Renal cortical epithelial cell (primary cell): ENCODE results near the gene SKAP1. TPM values are rescaled to one million over a fixed set of nuclear protein-coding genes. Genes with fewer than 3 reads are reported as not detected.
"Not testable (repeated sequence)": the region's sequence is repeated elsewhere in the genome, so short reads cannot be mapped to it uniquely, and the experiment has no call there.

Source experiments
- DNase-seq: peaks from one replicate; pipeline ENCODE4 v3.0.0-alpha.2; 2011; ENCODE audit warnings: low read depth
- total RNA-seq: library from RNA; depleted of rRNA; stranded (reverse); fragments of >200 nt; gene quantifications from 2 replicates; pipeline ENCODE4 v1.2.3, GENCODE V29; 2014

SKAP1 gene
- total RNA-seq, 1 donor from 2014 or later = 11.9 TPM

DNA sequence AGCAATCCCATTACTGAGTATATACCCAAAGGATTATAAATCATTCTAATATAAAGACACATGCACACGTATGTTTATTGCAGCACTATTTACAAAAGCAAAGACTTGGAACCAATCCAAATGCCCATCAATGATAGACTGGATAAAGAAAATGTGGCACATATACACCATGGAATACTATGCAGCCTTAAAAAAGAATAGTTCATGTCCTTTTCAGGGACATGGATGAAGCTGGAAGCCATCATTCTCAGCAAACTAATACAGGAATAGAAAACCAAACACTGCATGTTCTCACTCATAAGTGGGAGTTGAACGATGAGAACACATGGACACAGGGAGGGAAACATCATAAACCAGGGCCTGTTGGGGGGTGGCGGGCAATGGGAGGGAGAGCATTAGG is 19.3 kb upstream of the SKAP1 start:
- not testable (repeated sequence) for DNase-seq

GRCh38 chr17:48445248-48445620 is 15.2 kb upstream of the SKAP1 start:
- DNase-seq = no peak

DNA sequence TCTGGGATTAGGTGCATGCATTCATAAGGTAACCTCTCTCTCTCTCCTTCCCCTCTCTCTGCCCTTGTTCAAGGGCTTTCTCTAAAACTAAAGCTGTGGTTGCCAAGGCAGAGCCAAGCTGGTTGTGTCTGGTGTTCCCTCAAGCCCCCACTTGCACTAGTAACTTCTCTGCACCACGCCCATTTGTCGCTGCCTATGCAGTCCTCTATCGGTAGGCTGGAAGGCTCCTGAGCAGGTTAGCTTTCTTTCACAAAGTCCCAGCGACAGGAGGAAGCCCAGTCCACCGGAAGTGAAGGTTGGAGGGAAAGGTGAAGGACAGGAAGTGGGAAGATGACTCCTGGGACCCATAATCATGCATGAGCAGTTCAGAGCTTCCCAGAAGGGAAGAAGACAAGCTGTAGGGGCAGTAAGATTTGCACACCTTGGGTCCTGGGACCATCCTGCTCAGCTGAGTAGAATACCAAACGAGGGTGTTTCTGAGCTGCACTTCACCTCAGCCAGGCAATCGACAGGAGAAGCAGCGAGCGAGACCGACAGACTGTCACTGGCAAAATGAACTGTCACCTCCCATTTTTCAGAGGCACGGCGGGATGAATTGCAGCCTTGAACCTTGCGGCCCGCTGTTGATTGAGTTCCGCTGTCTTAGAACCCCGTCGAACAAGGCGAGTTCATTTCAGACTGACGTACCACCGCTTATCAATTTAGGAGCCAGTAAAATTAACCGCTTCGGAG is 14.7 kb upstream of the SKAP1 start:
- DNase-seq = no peak

GRCh38 chr17:48443712-48444111 is 13.7 kb upstream of the SKAP1 start:
- DNase-seq = no peak

DNA sequence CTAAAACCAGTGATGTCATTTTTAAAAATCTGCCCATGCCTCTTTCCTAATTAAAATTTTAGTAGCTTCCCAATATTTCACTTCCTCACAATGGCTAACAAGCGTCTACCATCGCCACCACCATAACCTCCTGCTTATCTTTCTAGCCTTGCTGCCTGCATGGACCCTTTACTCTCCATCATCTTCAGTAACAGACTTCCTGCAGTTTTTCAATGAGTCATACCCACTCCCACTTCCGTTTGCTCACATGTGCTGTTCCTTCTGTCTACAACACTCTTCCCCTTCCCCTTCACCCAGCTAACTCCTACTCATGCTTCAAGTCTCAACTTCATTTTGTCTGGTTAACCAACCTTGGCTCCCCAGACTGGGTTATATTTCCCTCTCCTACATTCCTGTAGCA is 12.8 kb upstream of the SKAP1 start:
- DNase-seq = no peak

- DNase-seq = no peak
These were observed 11.8 kb upstream of the SKAP1 start for GRCh38 chr17:48441862-48442261.

GRCh38 chr17:48441231-48441711 is 11.3 kb upstream of the SKAP1 start:
- DNase-seq = no peak

DNA sequence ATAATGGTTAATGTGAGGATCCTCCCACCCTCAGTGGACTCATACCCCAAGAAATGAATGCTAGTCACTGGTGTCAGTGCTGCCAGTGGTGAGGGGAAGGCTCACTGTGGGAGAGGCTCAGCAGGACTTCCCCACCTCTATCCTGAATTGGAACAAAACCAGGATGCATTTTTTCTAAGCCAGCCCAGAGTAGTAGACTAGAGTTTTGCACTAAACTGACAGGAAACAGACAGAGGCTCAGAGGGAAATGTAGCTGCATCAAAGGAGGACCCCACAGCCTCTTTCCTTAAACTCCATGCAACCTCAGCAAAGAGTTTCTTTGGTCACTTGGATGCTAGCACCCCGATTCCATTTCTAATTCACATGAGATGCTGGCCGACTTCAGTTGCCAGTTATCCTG is 10.7 kb upstream of the SKAP1 start:
- no peak for DNase-seq

DNA sequence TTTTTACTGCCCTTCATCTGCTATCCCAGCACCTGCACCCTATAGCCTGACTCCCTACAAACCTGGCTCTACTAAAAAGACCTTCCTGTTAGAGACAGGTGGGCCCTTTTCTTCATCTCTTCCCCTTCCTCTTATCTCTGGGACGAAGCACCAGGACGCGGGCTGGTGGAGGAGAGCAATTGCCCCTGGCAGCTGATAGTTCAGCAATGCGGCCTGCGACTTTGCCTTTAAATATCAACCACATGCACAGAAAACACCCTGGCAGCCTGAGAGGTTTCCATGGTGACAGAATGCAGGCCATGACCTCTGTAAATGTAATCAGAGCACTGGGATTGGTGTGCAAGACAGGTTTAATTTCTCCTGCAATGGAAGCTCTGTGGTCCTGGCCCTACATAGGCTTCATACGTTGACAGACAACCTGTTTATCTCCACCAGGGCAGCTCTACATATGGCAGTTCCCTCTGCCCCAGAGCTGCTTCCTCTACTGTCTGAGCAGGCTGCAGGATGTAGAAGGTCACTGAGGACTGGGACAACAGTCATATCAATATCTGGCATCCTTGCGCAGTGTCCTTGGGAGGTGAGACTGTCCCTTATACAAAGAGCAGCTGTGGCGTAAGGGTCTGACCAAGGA is 10.0 kb upstream of the SKAP1 start:
- DNase-seq = peak; percentile 54

GRCh38 chr17:48439110-48439850 is 9.3 kb upstream of the SKAP1 start:
- DNase-seq = no peak

DNA sequence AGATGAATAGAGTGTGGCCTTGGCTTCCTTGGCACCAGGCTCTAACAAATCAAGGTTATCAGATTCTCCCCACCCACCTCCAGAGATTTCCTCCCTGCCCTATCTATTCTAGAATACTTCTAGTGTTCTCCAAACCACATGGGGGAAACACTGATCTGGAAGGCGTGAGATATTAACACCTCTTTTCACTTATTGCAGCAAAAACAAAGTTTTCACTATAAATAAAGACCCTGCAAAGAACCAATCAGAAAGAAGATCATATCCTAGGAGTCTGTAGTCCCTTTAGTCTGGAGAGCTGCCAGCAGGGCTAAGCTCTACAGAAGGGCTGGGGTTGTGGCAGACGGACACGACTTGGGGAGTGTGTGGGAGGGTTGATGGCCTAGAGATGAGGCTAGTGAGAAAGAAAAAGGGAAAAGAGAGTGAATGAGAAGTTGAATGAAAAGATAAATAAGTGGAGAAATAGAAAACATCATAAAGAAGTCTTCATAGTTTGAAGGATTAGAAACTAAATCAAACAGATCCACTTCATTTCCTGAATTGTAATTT is 8.6 kb upstream of the SKAP1 start:
- DNase-seq = no peak

DNA sequence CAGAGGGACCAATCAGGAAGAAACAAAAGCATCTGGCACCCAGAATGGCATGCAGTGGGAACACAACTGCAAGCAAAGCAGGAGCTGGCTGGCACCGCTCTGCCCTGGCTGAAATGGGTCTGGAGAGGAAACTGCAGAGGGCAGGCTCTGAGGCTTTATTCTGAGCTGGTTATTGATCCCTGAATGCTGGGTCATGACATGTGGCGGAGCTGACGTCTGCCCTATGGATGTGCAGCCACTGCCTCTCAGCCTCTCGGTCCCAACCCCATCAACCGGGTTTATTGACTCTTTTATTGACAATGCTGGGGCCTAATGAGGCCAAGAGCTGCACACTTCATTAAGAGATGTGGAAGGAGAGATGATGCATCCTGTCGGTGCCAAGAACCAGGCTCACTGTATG is 3.9 kb upstream of the SKAP1 start:
- DNase-seq = no peak

DNA sequence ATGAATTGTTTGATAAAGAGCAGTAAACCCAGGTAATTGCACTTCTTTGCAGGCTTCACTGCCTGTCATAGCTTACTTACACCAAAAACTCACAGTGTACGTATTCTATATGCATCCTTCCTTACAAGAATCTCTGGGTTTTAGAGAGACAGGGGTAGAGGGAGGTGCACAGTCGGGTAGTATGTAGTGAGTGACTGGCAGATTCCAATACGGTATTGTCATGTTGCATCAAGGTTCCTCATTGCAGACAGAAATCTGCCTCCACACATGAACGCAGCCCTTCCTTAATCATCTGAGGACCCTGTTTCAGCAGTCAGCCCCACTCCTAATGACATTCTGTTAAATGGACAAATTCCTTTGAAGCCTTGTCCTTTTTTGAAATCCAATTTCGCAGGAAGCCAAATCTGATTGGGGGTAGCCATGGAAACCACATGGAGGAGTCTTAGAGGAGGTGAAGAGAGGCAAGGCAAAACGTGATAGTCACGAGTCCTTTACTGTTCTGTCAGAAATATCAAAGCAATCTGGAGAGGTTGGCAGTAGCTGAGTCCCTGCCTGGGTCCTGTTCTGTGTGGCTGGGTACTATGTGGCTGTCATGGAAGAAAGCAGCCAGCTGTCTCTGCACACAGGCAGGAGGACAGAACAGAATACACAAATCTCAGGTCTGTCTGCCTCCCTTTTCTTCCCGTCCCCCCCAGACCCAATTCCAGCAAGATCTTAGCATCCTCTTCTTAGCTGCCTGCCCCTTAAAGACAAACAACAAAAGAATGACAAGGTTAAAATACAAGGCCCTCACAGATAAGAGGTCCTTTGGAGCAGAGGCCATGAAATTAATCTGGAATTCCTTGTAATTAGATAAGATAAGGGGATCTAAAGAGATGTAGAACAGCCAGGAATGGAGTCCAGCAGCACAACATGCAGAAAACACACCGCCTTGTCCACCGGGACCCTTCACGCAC is 3.1 kb upstream of the SKAP1 start:
- DNase-seq = no peak

- no peak for DNase-seq
These were observed 858 bp downstream of the SKAP1 start for GRCh38 chr17:48429156-48429555.

GRCh38 chr17:48427598-48427997 is 2.4 kb downstream of the SKAP1 start:
- DNase-seq = no peak

- DNase-seq = no peak
These were observed 3.1 kb downstream of the SKAP1 start for GRCh38 chr17:48426761-48427500.

GRCh38 chr17:48426019-48426665 is 3.9 kb downstream of the SKAP1 start:
- no peak for DNase-seq

- not testable (repeated sequence) for DNase-seq
These were observed 8.0 kb downstream of the SKAP1 start for GRCh38 chr17:48422060-48422459.

DNA sequence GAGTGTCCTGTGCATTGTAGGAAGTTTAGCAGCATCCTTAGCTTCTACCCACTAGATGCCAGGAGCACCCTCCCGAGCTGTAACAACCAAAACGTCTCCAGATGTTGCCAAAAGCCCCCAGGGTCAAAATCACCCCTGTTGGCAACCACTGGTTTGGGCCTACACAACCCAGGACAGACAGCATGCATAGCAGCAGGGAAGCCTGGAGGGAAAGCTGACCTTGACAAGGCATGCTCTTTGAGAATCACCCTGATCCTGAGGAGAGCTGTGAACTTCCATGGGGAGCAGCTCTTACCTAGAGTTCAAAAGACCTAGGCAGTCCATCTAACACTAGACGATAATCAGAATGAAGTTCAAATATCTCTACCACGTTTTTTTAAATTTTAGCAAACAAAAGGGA is 9.2 kb downstream of the SKAP1 start:
- DNase-seq = no peak

DNA sequence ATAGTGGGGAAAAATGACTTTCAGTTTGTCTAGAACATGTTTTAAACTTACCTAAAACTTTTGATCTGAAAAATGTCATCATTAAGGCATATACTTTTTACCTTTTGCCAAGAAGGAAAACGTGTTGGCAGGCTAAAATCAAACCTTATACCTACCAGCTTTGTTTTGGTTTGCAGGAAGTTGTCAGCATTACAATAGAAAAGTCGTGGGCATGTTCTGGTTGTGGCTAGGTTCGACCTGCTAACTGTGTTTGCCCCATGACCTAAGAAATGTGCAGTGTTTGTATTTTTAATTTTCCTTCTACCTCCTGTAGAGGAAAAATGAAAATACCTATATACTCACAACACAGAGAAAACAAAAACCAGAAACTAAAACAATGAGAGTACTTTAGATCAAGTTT is 13.0 kb downstream of the SKAP1 start:
- DNase-seq = no peak
